K562 (cell line): ENCODE measurements around the gene SPAG9. TPM values are rescaled to one million over a fixed set of nuclear protein-coding genes. Genes with fewer than 3 reads are reported as not detected.

Experiments
- ATAC-seq: fragments of 200-7000 bp; cut with Tn5 transposase; 3 replicates; pipeline ENCODE4 v1.9.1; 2020; ENCODE audit warnings: moderate library complexity
- BruUV-seq: library from RNA; stranded (reverse); fragments of 400-500 nt; replicated peaks from 2 replicates; lab custom pipeline; 2021; lab: Mats Ljungman, UMichigan
- CTCF ChIA-PET: fragments of 300-600 bp; formaldehyde crosslinking; extraction: SDS; loops from one replicate; lab custom pipeline; 2021; ENCODE audit warnings: low intra/inter-chr PET ratio; lab: Yijun Ruan, JAX
- POLR2A ChIA-PET: fragments of 300-600, 350-650 bp; sonication (Branson Sonifier 250); formaldehyde crosslinking; extraction: SDS; loops from one replicate; lab custom pipeline; 2021; ENCODE audit warnings: antibody characterized with exemption, inconsistent platforms; lab: Yijun Ruan, JAX
- DNase-seq, 4 experiments: peaks; one replicate each; pipeline versions ENCODE4 v3.0.0 to v3.0.0-alpha.2; 2011 to 2018; ENCODE audit warnings: low spot score in 3 of 4, mixed read lengths in 3 of 4; ENCODE audit errors: extremely low read depth in 1 of 4
- FAIRE-seq: peaks from 2 replicates; lab custom pipeline; 2011; peaks lifted over from hg19 to GRCh38; lab: Jason Lieb, UNC
- H2AFZ ChIP-seq: 2 replicates; pipeline ENCODE4 v1.6.0; 2011; ENCODE audit warnings: low read depth, low read length, control low read depth, inconsistent platforms
- H3K27ac ChIP-seq: fragments of 200-600 bp; 3 replicates; pipeline ENCODE4 v1.8.0; 2011; ENCODE audit warnings: low read depth, mild to moderate bottlenecking, control low read depth, inconsistent platforms, low read length, moderate library complexity, mixed read lengths; ENCODE audit errors: extremely low read depth
- H3K27me3 ChIP-seq, 2 experiments: fragments of 300-600 bp in 1 of 2; 2 replicates in 1 of 2; 3 replicates in 1 of 2; pipeline versions ENCODE4 v1.6.0 to v1.8.0; 2011; ENCODE audit warnings: inconsistent platforms in 2 of 2, low read length in 2 of 2, mild to moderate bottlenecking in 1 of 2, mixed read lengths in 1 of 2, moderate library complexity in 1 of 2; ENCODE audit not compliant: control insufficient read depth in 2 of 2, insufficient read depth in 2 of 2
- H3K36me3 ChIP-seq: fragments of 300-600 bp; 3 replicates; pipeline ENCODE4 v1.8.0; 2011; ENCODE audit warnings: mild to moderate bottlenecking, low read length, inconsistent platforms; ENCODE audit not compliant: control insufficient read depth, insufficient read depth
- H3K4me1 ChIP-seq, 2 experiments: fragments of 200-600 bp in 1 of 2; replicated peaks in 1 of 2; 2 replicates in 1 of 2; 3 replicates in 1 of 2; pipeline versions ENCODE4 v1.5.1 to v1.8.0; 2011; ENCODE audit warnings: inconsistent platforms in 2 of 2, low read length in 2 of 2, mild to moderate bottlenecking in 1 of 2, mixed read lengths in 1 of 2, moderate library complexity in 1 of 2; ENCODE audit not compliant: control insufficient read depth in 2 of 2, insufficient read depth in 2 of 2
- H3K4me2 ChIP-seq: 2 replicates; pipeline ENCODE4 v1.6.1; 2011; ENCODE audit warnings: low read length, control low read depth, inconsistent platforms, mixed read lengths; ENCODE audit not compliant: insufficient read depth
- H3K4me3 ChIP-seq: fragments of 200-600 bp; sonication (generic), shearing (Covaris generic); 2 replicates; pipeline ENCODE4 v1.5.1; 2016; ENCODE audit warnings: control low read depth, inconsistent platforms
- H3K79me2 ChIP-seq: fragments of 200-600 bp; 3 replicates; pipeline ENCODE4 v1.8.0; 2011; ENCODE audit warnings: low read length, inconsistent platforms; ENCODE audit not compliant: control insufficient read depth, insufficient read depth
- H3K9ac ChIP-seq, 2 experiments: 2 replicates each; pipeline versions ENCODE4 v1.6.0 to v1.6.1; 2011; ENCODE audit warnings: low read depth in 2 of 2, low read length in 2 of 2, control low read depth in 1 of 2, inconsistent platforms in 1 of 2, mild to moderate bottlenecking in 1 of 2, mixed read lengths in 1 of 2; ENCODE audit not compliant: insufficient read depth in 1 of 2
- H3K9me1 ChIP-seq: one replicate; pipeline ENCODE4 v1.6.0; 2011; ENCODE audit warnings: inconsistent platforms, mild to moderate bottlenecking, low read length, moderate library complexity; ENCODE audit not compliant: control insufficient read depth, insufficient read depth
- H3K9me3 ChIP-seq: replicated peaks from 2 replicates; pipeline ENCODE4 v1.5.1; 2011; ENCODE audit warnings: low read depth, low read length, inconsistent platforms; ENCODE audit not compliant: control insufficient read depth, insufficient read depth
- H4K20me1 ChIP-seq: replicated peaks from 2 replicates; pipeline ENCODE4 v1.6.1; 2011; ENCODE audit warnings: low read length, inconsistent platforms, mixed read lengths; ENCODE audit not compliant: control insufficient read depth, insufficient read depth
- ADNP ChIP-seq: fragments of 200-800 bp; sonication (Bioruptor generic); IDR thresholded peaks from 2 replicates; pipeline ENCODE4 v1.6.1; 2016; ENCODE audit warnings: missing genetic modification characterization, missing compliant biosample characterization
- ZBTB9 ChIP-seq: fragments of 450-650 bp; formaldehyde crosslinking; IDR thresholded peaks from 2 replicates; pipeline ENCODE4 v1.4.0; 2020; ENCODE audit warnings: mild to moderate bottlenecking, moderate library complexity
- ZKSCAN1 ChIP-seq: fragments of 150-350 bp; IDR thresholded peaks from 2 replicates; pipeline ENCODE4 v1.6.1; 2016; ENCODE audit warnings: low read depth, low read length
- ZNF134 ChIP-seq: fragments of 250-450 bp; sonication (Bioruptor Pico); conservative IDR thresholded peaks from 2 replicates; pipeline ENCODE4 v1.4.0; 2020
- WGBS: fragments of 100-300 bp; shearing (Covaris generic); methylation state at CpG from one replicate; pipeline ENCODE4 v1.1.6; 2016; ENCODE audit warnings: low coverage, mixed read lengths; ENCODE audit not compliant: insufficient coverage; ENCODE audit errors: missing lambda C conversion rate; 5-methylcytosine and 5-hydroxymethylcytosine counted together
- in situ Hi-C: fragments of 300-500 bp; cut with MboI; formaldehyde crosslinking; loops from 4 replicates; pipeline ENCODE4 v1.15.0; 2018; ENCODE audit warnings: inconsistent platforms, mixed read lengths
- intact Hi-C: fragments of 100-400 bp; cut with micrococcal nuclease; formaldehyde crosslinking; loops from 2 replicates; pipeline ENCODE4 v1.14.2; 2022
- polyA plus RNA-seq, 8 experiments: library from polyadenylated mRNA; depleted of rRNA in 4 of 8; stranded (reverse) in 5 of 8; unstranded in 3 of 8; fragments of >200 nt; fragmentation: Nextera tagmentation in 2 of 8; fragmentation: Illumina TruSeq in 1 of 8; extraction: Ambion mirVana in 2 of 8; extraction: Trizol in 1 of 8; gene quantifications; 2 replicates each; pipeline versions ENCODE4 v1.2.1 to v1.2.3, GENCODE V29; 2011 to 2014; ENCODE audit warnings: inconsistent platforms in 1 of 8, missing spikeins in 1 of 8
- total RNA-seq, 7 experiments: library from RNA; depleted of rRNA in 6 of 7; stranded (reverse); fragments of >200 nt in 6 of 7; fragmentation: Illumina TruSeq in 2 of 7; extraction: Trizol in 2 of 7; gene quantifications; 2 replicates each; pipeline versions ENCODE4 v1.2.1 to v1.2.3, GENCODE V29; 2011 to 2021; ENCODE audit warnings: low replicate concordance in 1 of 7

SPAG9 gene
- total and polyA plus RNA-seq, 9 of the 15 experiments (the other 6 are each of a cell fraction or from before 2014, with no cell fraction given) = 12.2 to 99.2 (median 58.2) TPM

DNA sequence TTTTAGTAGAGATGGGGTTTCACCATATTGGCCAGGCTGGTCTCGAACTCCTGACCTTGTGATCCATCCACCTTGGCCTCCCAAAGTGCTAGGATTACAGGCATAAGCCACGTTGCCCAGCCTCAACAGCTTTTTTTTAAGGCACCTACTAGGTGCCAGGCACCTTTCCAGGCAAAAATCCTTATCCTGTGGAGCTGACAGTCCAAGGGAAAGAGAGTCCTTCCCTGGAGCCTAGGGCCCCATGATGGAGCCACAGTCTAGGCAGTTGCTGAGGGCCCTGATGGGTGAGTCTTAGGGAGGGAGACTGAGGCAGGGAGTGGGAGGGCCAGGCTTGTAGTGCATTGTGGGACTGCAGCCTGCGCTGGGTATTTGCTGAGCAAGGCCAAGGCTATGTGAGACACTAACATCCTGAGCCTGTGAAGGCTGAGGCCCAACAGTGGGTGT lies 174.9 kb downstream of the SPAG9 start:
- Histone ChIP-seq H3K36me3 (no peaks in the 10 kb centered on the region), H3K27ac (no peak overlapping the region), H3K79me2 (peaks cover 4% of the 10 kb centered on the region; the same call in 1 of the 3 replicates), H3K4me1 (peaks cover 70 to 86% of the 10 kb centered on the region in 2 experiments), H3K9me3 (no peaks in the 10 kb centered on the region), H3K27me3 (no peaks in the 10 kb centered on the region), H3K9ac (0 out of 4 replicates have a peak overlapping the region, but pooled peaks of 1 of the 2 experiments have one; percentile 74), H3K4me3 (no peak overlapping the region), H3K4me2 (no peak overlapping the region), H3K9me1 (no peaks in the 10 kb centered on the region), H4K20me1 (no peaks in the 10 kb centered on the region), H2AFZ (no peak overlapping the region)
- no peak for ATAC-seq
- intact Hi-C loops (no loop called here), in situ Hi-C loops (no loop called here)
- no peak for DNase-seq
- POLR2A ChIA-PET = interaction anchor here (13.9 kb wide), 1 partner anchor 82 kb away, joined by 207 read pairs; the partner anchor contains the start of gene TOB1
- no peak for TF ChIP-seq ZNF134 (CRISPR knock-in tag)
- peak; percentile 76 for TF ChIP-seq ZKSCAN1
- 0 out of 2 replicates have a peak, but pooled peaks have one; percentile 40 for TF ChIP-seq ADNP (tag)
- no peak for TF ChIP-seq ZBTB9 (CRISPR knock-in tag)
- CTCF ChIA-PET = interaction anchor here (0.6 kb wide), 1 partner anchor 8 kb away, joined by 3 read pairs; no protein-coding TSS in a partner anchor
- no peak for FAIRE-seq
- no TSS peak for BruUV-seq
- WGBS = 88% methylated on average over 3 of the region's 3 CpGs
